Measurements from ENCODE around the gene SYAP1. TPM values are rescaled to one million over a fixed set of nuclear protein-coding genes. Genes with fewer than 3 reads are reported as not detected.

The SYAP1 gene
- total and polyA plus RNA-seq, 10 of the 15 experiments (the other 5 are each of a cell fraction or from before 2014, with no cell fraction given) = 5.9 to 29.9 (median 16.2) TPM

GRCh38 chrX:16786139-16786790 lies 66.9 kb downstream of the SYAP1 start, which contains the start of gene TXLNG (continued):
- TF ChIP-seq PKNOX1 (IDR thresholded peaks at IDR 0.05) (peak; percentile 61; the same call in 1 of the 2 replicates), BHLHE40 (IDR thresholded peaks at IDR 0.05; ENCODE audit: borderline replicate concordance in 1 of 2, low read depth in 2 of 2, low read length in 1 of 2) (peak; percentile 5 to 62; a peak in 2 of 4 replicates), BRCA1 (IDR thresholded peaks at IDR 0.05; ENCODE audit: low read depth, low read length) (no peak), REST (IDR thresholded peaks at IDR 0.05; ENCODE audit: low read depth, low read length) (no peak), ZSCAN29 (IDR thresholded peaks at IDR 0.05) (no peak), ZZZ3 (IDR thresholded peaks at IDR 0.05; ENCODE audit: control insufficient read depth, insufficient read length, low read depth) (no peak), MAX (IDR thresholded peaks at IDR 0.05; ENCODE audit: low read depth, low read length) (peak; percentile 88), ZBED1 (IDR thresholded peaks at IDR 0.05; ENCODE audit: borderline replicate concordance) (no peak), CBX5 (IDR thresholded peaks at IDR 0.05; ENCODE audit: low read depth) (no peak), NKRF (conservative IDR thresholded peaks at IDR 0.05) (peak; percentile 42), FOXK2 (IDR thresholded peaks at IDR 0.05) (no peak), EP300 (IDR thresholded peaks at IDR 0.05; ENCODE audit: borderline replicate concordance in 1 of 2, control insufficient read depth in 1 of 2, low read depth in 2 of 2, low read length in 2 of 2) (no peak), NR2C2 (IDR thresholded peaks at IDR 0.05; ENCODE audit: borderline replicate concordance, control insufficient read depth, insufficient read length, low read depth) (no peak), LARP7 (IDR thresholded peaks at IDR 0.05) (no peak), IRF3 (IDR thresholded peaks at IDR 0.05) (0 out of 2 replicates have a peak, but pooled peaks have one; percentile 29), ATF3 (IDR thresholded peaks at IDR 0.05; ENCODE audit: borderline replicate concordance, extremely low read depth, low read depth, low read length) (peak; percentile 66; the same call in 1 of the 2 replicates), ETV6 (conservative IDR thresholded peaks at IDR 0.05 in 1 of 2, IDR thresholded peaks at IDR 0.05 in 1 of 2; ENCODE audit: borderline replicate concordance in 1 of 2, low read depth in 1 of 2) (no peak), SIX5 (IDR thresholded peaks at IDR 0.05; ENCODE audit: low read depth, low read length, severe bottlenecking) (peak; percentile 77), KDM1A (IDR thresholded peaks at IDR 0.05; ENCODE audit: borderline replicate concordance) (no peak), POLR2AphosphoS2 (IDR thresholded peaks at IDR 0.05; ENCODE audit: low read depth, low read length) (peak; percentile 48; the same call in 1 of the 2 replicates), PAX8 (IDR thresholded peaks at IDR 0.05) (no peak)
